K562 (cell line): ENCODE data around the gene GP1BB. TPM values are rescaled to one million over a fixed set of nuclear protein-coding genes. Genes with fewer than 3 reads are reported as not detected.
A peak's percentile ranks its signal among the peaks of the same experiment; 100 is the strongest.

ENCODE experiments used
- ATAC-seq: fragments of 200-7000 bp; cut with Tn5 transposase; 3 replicates; pipeline ENCODE4 v1.9.1; 2020; ENCODE audit warnings: moderate library complexity
- BruUV-seq: library from RNA; stranded (reverse); fragments of 400-500 nt; replicated peaks from 2 replicates; lab custom pipeline; 2021; lab: Mats Ljungman, UMichigan
- CTCF ChIA-PET: fragments of 300-600 bp; formaldehyde crosslinking; extraction: SDS; loops from one replicate; lab custom pipeline; 2021; ENCODE audit warnings: low intra/inter-chr PET ratio; lab: Yijun Ruan, JAX
- POLR2A ChIA-PET: fragments of 300-600, 350-650 bp; sonication (Branson Sonifier 250); formaldehyde crosslinking; extraction: SDS; loops from one replicate; lab custom pipeline; 2021; ENCODE audit warnings: antibody characterized with exemption, inconsistent platforms; lab: Yijun Ruan, JAX
- DNase-seq, 4 experiments: peaks; one replicate each; pipeline versions ENCODE4 v3.0.0 to v3.0.0-alpha.2; 2011 to 2018; ENCODE audit warnings: low spot score in 3 of 4, mixed read lengths in 3 of 4; ENCODE audit errors: extremely low read depth in 1 of 4
- FAIRE-seq: peaks from 2 replicates; lab custom pipeline; 2011; peaks lifted over from hg19 to GRCh38; lab: Jason Lieb, UNC
- H2AFZ ChIP-seq: 2 replicates; pipeline ENCODE4 v1.6.0; 2011; ENCODE audit warnings: low read depth, low read length, control low read depth, inconsistent platforms
- H3K27ac ChIP-seq: fragments of 200-600 bp; 3 replicates; pipeline ENCODE4 v1.8.0; 2011; ENCODE audit warnings: low read depth, mild to moderate bottlenecking, control low read depth, inconsistent platforms, low read length, moderate library complexity, mixed read lengths; ENCODE audit errors: extremely low read depth
- H3K27me3 ChIP-seq, 2 experiments: fragments of 300-600 bp in 1 of 2; 2 replicates in 1 of 2; 3 replicates in 1 of 2; pipeline versions ENCODE4 v1.6.0 to v1.8.0; 2011; ENCODE audit warnings: inconsistent platforms in 2 of 2, low read length in 2 of 2, mild to moderate bottlenecking in 1 of 2, mixed read lengths in 1 of 2, moderate library complexity in 1 of 2; ENCODE audit not compliant: control insufficient read depth in 2 of 2, insufficient read depth in 2 of 2
- H3K36me3 ChIP-seq: fragments of 300-600 bp; 3 replicates; pipeline ENCODE4 v1.8.0; 2011; ENCODE audit warnings: mild to moderate bottlenecking, low read length, inconsistent platforms; ENCODE audit not compliant: control insufficient read depth, insufficient read depth
- H3K4me1 ChIP-seq, 2 experiments: fragments of 200-600 bp in 1 of 2; replicated peaks in 1 of 2; 2 replicates in 1 of 2; 3 replicates in 1 of 2; pipeline versions ENCODE4 v1.5.1 to v1.8.0; 2011; ENCODE audit warnings: inconsistent platforms in 2 of 2, low read length in 2 of 2, mild to moderate bottlenecking in 1 of 2, mixed read lengths in 1 of 2, moderate library complexity in 1 of 2; ENCODE audit not compliant: control insufficient read depth in 2 of 2, insufficient read depth in 2 of 2
- H3K4me2 ChIP-seq: 2 replicates; pipeline ENCODE4 v1.6.1; 2011; ENCODE audit warnings: low read length, control low read depth, inconsistent platforms, mixed read lengths; ENCODE audit not compliant: insufficient read depth
- H3K4me3 ChIP-seq: fragments of 200-600 bp; sonication (generic), shearing (Covaris generic); 2 replicates; pipeline ENCODE4 v1.5.1; 2016; ENCODE audit warnings: control low read depth, inconsistent platforms
- H3K79me2 ChIP-seq: fragments of 200-600 bp; 3 replicates; pipeline ENCODE4 v1.8.0; 2011; ENCODE audit warnings: low read length, inconsistent platforms; ENCODE audit not compliant: control insufficient read depth, insufficient read depth
- H3K9ac ChIP-seq, 2 experiments: 2 replicates each; pipeline versions ENCODE4 v1.6.0 to v1.6.1; 2011; ENCODE audit warnings: low read depth in 2 of 2, low read length in 2 of 2, control low read depth in 1 of 2, inconsistent platforms in 1 of 2, mild to moderate bottlenecking in 1 of 2, mixed read lengths in 1 of 2; ENCODE audit not compliant: insufficient read depth in 1 of 2
- H3K9me1 ChIP-seq: one replicate; pipeline ENCODE4 v1.6.0; 2011; ENCODE audit warnings: inconsistent platforms, mild to moderate bottlenecking, low read length, moderate library complexity; ENCODE audit not compliant: control insufficient read depth, insufficient read depth
- H3K9me3 ChIP-seq: replicated peaks from 2 replicates; pipeline ENCODE4 v1.5.1; 2011; ENCODE audit warnings: low read depth, low read length, inconsistent platforms; ENCODE audit not compliant: control insufficient read depth, insufficient read depth
- H4K20me1 ChIP-seq: replicated peaks from 2 replicates; pipeline ENCODE4 v1.6.1; 2011; ENCODE audit warnings: low read length, inconsistent platforms, mixed read lengths; ENCODE audit not compliant: control insufficient read depth, insufficient read depth
- ELF2 ChIP-seq: fragments of 250-450 bp; sonication (Bioruptor Pico); IDR thresholded peaks from 2 replicates; pipeline ENCODE4 v1.5.0; 2021; ENCODE audit warnings: mild to moderate bottlenecking
- ETV1 ChIP-seq: fragments of 450-650 bp; conservative IDR thresholded peaks from 2 replicates; pipeline ENCODE4 v1.6.1; 2016; ENCODE audit warnings: missing genetic modification characterization, control low read depth, low read depth, missing compliant biosample characterization
- FOSL1 ChIP-seq: fragments of 200-800 bp; sonication (Bioruptor generic); conservative IDR thresholded peaks from 2 replicates; pipeline ENCODE4 v1.6.1; 2016; ENCODE audit warnings: missing genetic modification characterization, missing compliant biosample characterization
- HIVEP1 ChIP-seq: fragments of 250-450 bp; sonication (Bioruptor Pico); IDR thresholded peaks from 2 replicates; pipeline ENCODE4 v1.4.0; 2020; ENCODE audit warnings: mild to moderate bottlenecking
- KDM2B ChIP-seq: fragments of 250-450 bp; sonication (Bioruptor Pico); IDR thresholded peaks from 2 replicates; pipeline ENCODE4 v1.8.0; 2021; ENCODE audit warnings: mild to moderate bottlenecking, moderate library complexity
- MYNN ChIP-seq, 2 experiments: sonication (generic); formaldehyde crosslinking in 1 of 2; IDR thresholded peaks; 2 replicates each; pipeline versions ENCODE4 v1.5.0 to v1.6.1; 2016 to 2020; ENCODE audit warnings: antibody characterized with exemption in 1 of 2, missing genetic modification reagents in 1 of 2
- PHB ChIP-seq: fragments of 250-450 bp; sonication (Bioruptor Pico); IDR thresholded peaks from 2 replicates; pipeline ENCODE4 v1.5.0; 2021
- SIX5 ChIP-seq, 2 experiments: IDR thresholded peaks; 2 replicates each; pipeline ENCODE4 v1.6.1; 2011; ENCODE audit warnings: low read length in 2 of 2, borderline replicate concordance in 1 of 2, low read depth in 1 of 2, mild to moderate bottlenecking in 1 of 2, moderate library complexity in 1 of 2; ENCODE audit not compliant: insufficient read depth in 1 of 2
- SNRNP70 ChIP-seq: fragments of 200-400 bp; formaldehyde crosslinking; optimal IDR thresholded peaks from 2 replicates; pipeline ENCODE3; 2017; ENCODE audit warnings: low read depth, low read length
- TBP ChIP-seq: optimal IDR thresholded peaks from 2 replicates; pipeline ENCODE3; 2011; ENCODE audit warnings: low read depth, low read length, improper control_type of control experiment
- ZNF143 ChIP-seq: sonication (generic); formaldehyde crosslinking; IDR thresholded peaks from 2 replicates; pipeline ENCODE4 v1.9.0; 2022; ENCODE audit warnings: mild to moderate bottlenecking, missing genetic modification reagents
- ZNF76 ChIP-seq: fragments of 250-450 bp; sonication (Bioruptor Pico); IDR thresholded peaks from 2 replicates; pipeline ENCODE4 v1.4.0; 2020; ENCODE audit warnings: mild to moderate bottlenecking, moderate library complexity, borderline replicate concordance
- WGBS: fragments of 100-300 bp; shearing (Covaris generic); methylation state at CpG from one replicate; pipeline ENCODE4 v1.1.6; 2016; ENCODE audit warnings: low coverage, mixed read lengths; ENCODE audit not compliant: insufficient coverage; ENCODE audit errors: missing lambda C conversion rate; 5-methylcytosine and 5-hydroxymethylcytosine counted together
- in situ Hi-C: fragments of 300-500 bp; cut with MboI; formaldehyde crosslinking; loops from 4 replicates; pipeline ENCODE4 v1.15.0; 2018; ENCODE audit warnings: inconsistent platforms, mixed read lengths
- intact Hi-C: fragments of 100-400 bp; cut with micrococcal nuclease; formaldehyde crosslinking; loops from 2 replicates; pipeline ENCODE4 v1.14.2; 2022
- polyA plus RNA-seq, 8 experiments: library from polyadenylated mRNA; depleted of rRNA in 4 of 8; stranded (reverse) in 5 of 8; unstranded in 3 of 8; fragments of >200 nt; fragmentation: Nextera tagmentation in 2 of 8; fragmentation: Illumina TruSeq in 1 of 8; extraction: Ambion mirVana in 2 of 8; extraction: Trizol in 1 of 8; gene quantifications; 2 replicates each; pipeline versions ENCODE4 v1.2.1 to v1.2.3, GENCODE V29; 2011 to 2014; ENCODE audit warnings: inconsistent platforms in 1 of 8, missing spikeins in 1 of 8
- total RNA-seq, 7 experiments: library from RNA; depleted of rRNA in 6 of 7; stranded (reverse); fragments of >200 nt in 6 of 7; fragmentation: Illumina TruSeq in 2 of 7; extraction: Trizol in 2 of 7; gene quantifications; 2 replicates each; pipeline versions ENCODE4 v1.2.1 to v1.2.3, GENCODE V29; 2011 to 2021; ENCODE audit warnings: low replicate concordance in 1 of 7
- TF ChIP-seq, protein P1 (sequence below): fragments of 250-450 bp; sonication (Bioruptor Pico); IDR thresholded peaks from 2 replicates; pipeline ENCODE4 v1.4.0; 2020; ENCODE audit warnings: mild to moderate bottlenecking, moderate library complexity
- TF ChIP-seq, protein P2 (sequence below), 2 experiments: fragments of 450-650 bp in 1 of 2; sonication (generic) in 1 of 2; formaldehyde crosslinking in 1 of 2; IDR thresholded peaks in 1 of 2; conservative IDR thresholded peaks in 1 of 2; 2 replicates each; pipeline versions ENCODE4 v1.6.1 to v1.8.1; 2016 to 2023; ENCODE audit warnings: mild to moderate bottlenecking in 2 of 2, moderate library complexity in 2 of 2, inconsistent platforms in 1 of 2, missing genetic modification reagents in 1 of 2
- TF ChIP-seq, protein P3 (sequence below): fragments of 200-800 bp; sonication (Bioruptor generic); IDR thresholded peaks from 2 replicates; pipeline ENCODE4 v1.6.1; 2017; ENCODE audit warnings: missing genetic modification characterization, missing compliant biosample characterization

GP1BB gene
- total and polyA plus RNA-seq, 9 of the 15 experiments (the other 6 are each of a cell fraction or from before 2014, with no cell fraction given): 0.69 to 162 (median 2.8) TPM

DNA sequence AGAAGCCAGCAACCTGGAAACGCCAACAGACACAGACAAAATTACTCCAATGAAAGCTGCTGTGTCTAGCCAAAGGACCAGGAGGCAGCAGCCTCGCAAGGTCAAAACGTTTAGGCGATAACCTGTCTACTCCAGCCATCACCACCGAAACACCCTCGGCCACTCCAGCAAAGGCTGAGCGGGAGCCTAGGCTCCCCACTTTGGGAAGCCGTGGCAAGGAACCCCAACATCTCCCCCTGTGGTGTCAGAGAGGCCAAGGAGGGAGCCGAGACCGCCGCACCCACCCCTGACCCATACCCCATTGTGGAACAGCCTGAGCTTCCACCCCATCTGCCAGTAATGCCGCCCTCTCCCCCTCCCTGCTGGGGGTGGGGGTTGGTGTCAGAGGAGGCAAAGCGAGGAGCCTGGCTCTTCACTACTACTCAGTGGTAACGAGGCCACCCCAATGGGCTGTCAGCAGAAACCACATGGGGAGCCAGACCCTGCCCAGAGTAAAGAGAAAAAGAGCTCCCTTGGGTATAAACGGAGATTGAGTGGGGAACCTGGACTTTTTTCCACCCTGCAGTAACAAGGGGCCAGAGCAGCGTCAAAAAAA lies 43.0 kb upstream of the GP1BB start:
- peak overlapping the region in 1 of 2 experiments; percentile 3; a peak in 1 of 4 replicates for H3K9ac ChIP-seq
- no peaks in the 10 kb centered on the region for H3K9me1 ChIP-seq
- FAIRE-seq (no peak), DNase-seq (peak in 2 of 4 experiments; percentile 26 to 32), ATAC-seq (peak; percentile 18)
- 46% methylated on average over 16 of the region's 16 CpGs for WGBS
- ChIA-PET CTCF (interaction anchor here (0.5 to 5.5 kb wide), 7 partner anchors 29 to 381 kb away, joined by 3 to 113 read pairs (median 4); no protein-coding TSS in a partner anchor), POLR2A (interaction anchor here (0.8 to 10.5 kb wide), 18 partner anchors 9 to 536 kb away, joined by 3 to 80 read pairs (median 4); partner anchors contain the start of gene ESS2)
- H3K4me3 ChIP-seq: no peak overlapping the region
- no peaks in the 10 kb centered on the region for H3K79me2 ChIP-seq
- H3K4me1 ChIP-seq: peaks cover 4 to 12% of the 10 kb centered on the region in 2 experiments; a peak in 3 of 5 replicates
- H4K20me1 ChIP-seq: no peaks in the 10 kb centered on the region
- no peak overlapping the region for H3K27ac ChIP-seq
- 0 out of 2 replicates have a peak, but pooled peaks cover 2% of the 10 kb centered on the region for H3K9me3 ChIP-seq
- intact Hi-C loops (no loop called here), in situ Hi-C loops (no loop called here)
- H3K27me3 ChIP-seq: peaks cover 8 to 9% of the 10 kb centered on the region in 2 experiments; a peak in 3 of 5 replicates
- H3K36me3 ChIP-seq: no peaks in the 10 kb centered on the region
- H2AFZ ChIP-seq: peak overlapping the region; percentile 19; the same call in 1 of the 2 replicates
- H3K4me2 ChIP-seq: no peak overlapping the region
- BruUV-seq: no TSS peak
- 0 out of 2 replicates have a peak, but pooled peaks have one; percentile 84 for TF ChIP-seq PHB (CRISPR knock-in tag)
- TF ChIP-seq ETV1 (tag): 0 out of 2 replicates have a peak, but pooled peaks have one; percentile 2
- TF ChIP-seq, protein P1, sequence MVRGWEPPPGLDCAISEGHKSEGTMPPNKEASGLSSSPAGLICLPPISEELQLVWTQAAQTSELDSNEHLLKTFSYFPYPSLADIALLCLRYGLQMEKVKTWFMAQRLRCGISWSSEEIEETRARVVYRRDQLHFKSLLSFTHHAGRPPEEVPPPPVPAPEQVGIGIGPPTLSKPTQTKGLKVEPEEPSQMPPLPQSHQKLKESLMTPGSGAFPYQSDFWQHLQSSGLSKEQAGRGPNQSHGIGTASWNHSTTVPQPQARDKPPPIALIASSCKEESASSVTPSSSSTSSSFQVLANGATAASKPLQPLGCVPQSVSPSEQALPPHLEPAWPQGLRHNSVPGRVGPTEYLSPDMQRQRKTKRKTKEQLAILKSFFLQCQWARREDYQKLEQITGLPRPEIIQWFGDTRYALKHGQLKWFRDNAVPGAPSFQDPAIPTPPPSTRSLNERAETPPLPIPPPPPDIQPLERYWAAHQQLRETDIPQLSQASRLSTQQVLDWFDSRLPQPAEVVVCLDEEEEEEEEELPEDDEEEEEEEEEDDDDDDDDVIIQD (CRISPR knock-in tag): peak; percentile 83; the same call in 1 of the 2 replicates
- TF ChIP-seq SIX5 (IDR thresholded peaks at IDR 0.05; ENCODE audit: borderline replicate concordance in 1 of 2, insufficient read depth in 1 of 2, low read depth in 1 of 2, low read length in 2 of 2): 0 out of 4 replicates have a peak, but pooled peaks of 1 of the 2 experiments have one; percentile 2
- TF ChIP-seq FOSL1: no peak
- no peak for TF ChIP-seq HIVEP1 (CRISPR knock-in tag)
- 0 out of 2 replicates have a peak, but pooled peaks have one; percentile 14 for TF ChIP-seq ZNF76
- TF ChIP-seq TBP: peak; percentile 5
- TF ChIP-seq SNRNP70: no peak
- no peak for TF ChIP-seq KDM2B
- TF ChIP-seq ZNF143 (CRISPR knock-in tag): 0 out of 2 replicates have a peak, but pooled peaks have one; percentile 24
- 0 out of 2 replicates have a peak, but pooled peaks have one; percentile 57 for TF ChIP-seq ELF2 (CRISPR knock-in tag)
- TF ChIP-seq MYNN (IDR thresholded peaks at IDR 0.05): no peak
- 0 out of 2 replicates have a peak, but pooled peaks have one; percentile 6 for TF ChIP-seq MYNN (CRISPR knock-in tag; IDR thresholded peaks at IDR 0.05)
- TF ChIP-seq, protein P2, sequence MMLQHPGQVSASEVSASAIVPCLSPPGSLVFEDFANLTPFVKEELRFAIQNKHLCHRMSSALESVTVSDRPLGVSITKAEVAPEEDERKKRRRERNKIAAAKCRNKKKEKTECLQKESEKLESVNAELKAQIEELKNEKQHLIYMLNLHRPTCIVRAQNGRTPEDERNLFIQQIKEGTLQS (IDR thresholded peaks at IDR 0.05): no peak
- TF ChIP-seq, protein P2 (CRISPR knock-in tag; conservative IDR thresholded peaks at IDR 0.05): 0 out of 2 replicates have a peak, but pooled peaks have one; percentile 9
- TF ChIP-seq, protein P3, sequence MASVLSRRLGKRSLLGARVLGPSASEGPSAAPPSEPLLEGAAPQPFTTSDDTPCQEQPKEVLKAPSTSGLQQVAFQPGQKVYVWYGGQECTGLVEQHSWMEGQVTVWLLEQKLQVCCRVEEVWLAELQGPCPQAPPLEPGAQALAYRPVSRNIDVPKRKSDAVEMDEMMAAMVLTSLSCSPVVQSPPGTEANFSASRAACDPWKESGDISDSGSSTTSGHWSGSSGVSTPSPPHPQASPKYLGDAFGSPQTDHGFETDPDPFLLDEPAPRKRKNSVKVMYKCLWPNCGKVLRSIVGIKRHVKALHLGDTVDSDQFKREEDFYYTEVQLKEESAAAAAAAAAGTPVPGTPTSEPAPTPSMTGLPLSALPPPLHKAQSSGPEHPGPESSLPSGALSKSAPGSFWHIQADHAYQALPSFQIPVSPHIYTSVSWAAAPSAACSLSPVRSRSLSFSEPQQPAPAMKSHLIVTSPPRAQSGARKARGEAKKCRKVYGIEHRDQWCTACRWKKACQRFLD: no peak
